SKM-1 (cell line): ENCODE results near the gene PADI3.

ENCODE experiments used
- DNase-seq: peaks from one replicate; lab custom pipeline; 2025; ENCODE audit not compliant: unreplicated experiment; lab: John Stamatoyannopoulos, UW

The PADI3 gene

DNA sequence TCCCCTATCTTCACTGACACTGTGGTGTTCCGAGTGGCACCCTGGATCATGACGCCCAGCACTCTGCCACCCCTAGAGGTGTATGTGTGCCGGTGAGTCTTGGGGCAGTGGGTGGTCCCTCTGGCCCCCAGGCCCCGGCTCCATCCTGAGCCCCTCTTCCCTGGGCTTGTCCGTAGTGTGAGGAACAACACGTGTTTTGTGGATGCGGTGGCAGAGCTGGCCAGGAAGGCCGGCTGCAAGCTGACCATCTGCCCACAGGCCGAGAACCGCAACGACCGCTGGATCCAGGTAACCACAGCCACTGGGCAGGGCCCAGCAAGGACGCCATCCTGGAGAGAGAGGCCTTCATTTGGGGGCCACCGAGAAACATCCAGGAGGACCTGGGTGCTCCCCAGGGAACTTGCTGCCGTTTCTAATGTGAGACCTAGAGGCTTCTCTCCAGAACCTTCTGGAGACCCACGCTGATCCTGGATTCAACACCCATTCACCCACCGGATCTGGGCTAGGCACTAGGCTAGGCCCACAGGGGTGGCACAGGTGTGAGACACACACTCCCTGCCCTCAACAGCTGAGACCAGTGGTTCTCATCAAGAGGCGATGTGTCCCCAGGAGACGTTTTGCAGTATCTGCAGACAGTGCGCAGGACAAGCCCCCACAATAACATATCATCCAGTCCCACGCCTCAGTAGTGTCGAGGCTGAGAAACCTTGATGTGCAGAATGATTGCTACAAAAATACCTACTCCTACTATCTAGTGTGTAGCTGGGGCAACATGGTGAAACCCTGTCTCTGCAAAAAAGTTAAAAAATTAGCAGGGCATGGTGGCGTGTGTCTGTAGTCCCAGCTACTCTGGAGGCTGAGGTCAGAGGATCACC lies 22.2 kb downstream of the PADI3 start:
- no peak for DNase-seq

DNA sequence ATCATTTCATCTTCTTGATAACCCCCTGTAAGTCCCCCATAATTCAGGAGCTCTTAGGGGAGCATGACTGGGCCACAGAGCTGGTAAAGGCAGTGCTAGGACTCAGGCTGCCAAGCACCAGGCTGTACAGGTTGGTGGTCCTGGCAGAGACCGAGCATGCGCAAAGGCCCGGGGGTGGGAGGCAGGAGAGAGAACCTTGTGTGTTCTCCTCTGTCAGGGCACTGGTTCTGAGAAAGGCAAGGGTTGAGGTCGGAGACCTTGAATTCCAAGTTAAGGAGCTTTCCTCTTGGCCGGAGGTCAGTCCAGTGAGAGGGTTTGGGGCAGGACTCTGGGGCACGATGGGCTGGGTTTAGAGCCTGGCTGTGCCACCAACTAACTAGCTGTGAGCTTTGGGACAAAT lies 23.2 kb downstream of the PADI3 start:
- no peak for DNase-seq

DNA sequence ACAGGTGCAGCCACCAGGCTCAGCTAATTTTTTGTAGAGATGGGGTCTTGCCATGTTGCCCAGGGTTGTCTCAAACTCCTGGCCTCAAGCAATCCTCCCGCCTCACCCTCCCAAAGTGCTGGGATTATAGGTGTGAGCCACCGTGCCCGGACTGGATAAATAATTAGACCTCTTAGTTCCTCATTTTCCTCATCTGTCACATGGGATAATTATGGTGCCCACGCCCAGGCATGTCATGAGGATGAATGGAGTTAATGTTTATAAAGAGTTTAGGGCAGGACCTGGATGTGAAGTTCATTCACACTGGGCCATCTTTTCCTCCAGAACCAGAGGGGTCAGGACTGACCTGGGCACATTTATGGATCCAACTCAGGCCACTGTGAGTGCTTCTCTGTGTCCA lies 23.7 kb downstream of the PADI3 start:
- no peak for DNase-seq

DNA sequence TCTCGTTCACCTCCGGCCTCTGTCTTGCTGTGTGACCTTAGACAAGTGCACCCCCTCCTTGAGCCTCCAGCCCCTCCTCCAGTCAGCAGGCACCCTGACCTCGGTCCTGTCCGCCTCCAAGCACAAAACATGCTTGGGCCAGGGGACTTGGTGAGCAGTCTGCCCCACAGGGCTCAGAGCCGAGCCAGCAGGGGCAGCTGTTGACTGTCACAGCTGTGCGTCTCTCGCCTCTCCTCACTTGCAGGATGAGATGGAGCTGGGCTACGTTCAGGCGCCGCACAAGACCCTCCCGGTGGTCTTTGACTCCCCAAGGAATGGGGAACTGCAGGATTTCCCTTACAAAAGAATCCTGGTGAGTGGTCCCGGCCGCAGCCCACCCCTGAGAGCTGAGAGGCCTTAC lies 24.2 kb downstream of the PADI3 start:
- DNase-seq: no peak

DNA sequence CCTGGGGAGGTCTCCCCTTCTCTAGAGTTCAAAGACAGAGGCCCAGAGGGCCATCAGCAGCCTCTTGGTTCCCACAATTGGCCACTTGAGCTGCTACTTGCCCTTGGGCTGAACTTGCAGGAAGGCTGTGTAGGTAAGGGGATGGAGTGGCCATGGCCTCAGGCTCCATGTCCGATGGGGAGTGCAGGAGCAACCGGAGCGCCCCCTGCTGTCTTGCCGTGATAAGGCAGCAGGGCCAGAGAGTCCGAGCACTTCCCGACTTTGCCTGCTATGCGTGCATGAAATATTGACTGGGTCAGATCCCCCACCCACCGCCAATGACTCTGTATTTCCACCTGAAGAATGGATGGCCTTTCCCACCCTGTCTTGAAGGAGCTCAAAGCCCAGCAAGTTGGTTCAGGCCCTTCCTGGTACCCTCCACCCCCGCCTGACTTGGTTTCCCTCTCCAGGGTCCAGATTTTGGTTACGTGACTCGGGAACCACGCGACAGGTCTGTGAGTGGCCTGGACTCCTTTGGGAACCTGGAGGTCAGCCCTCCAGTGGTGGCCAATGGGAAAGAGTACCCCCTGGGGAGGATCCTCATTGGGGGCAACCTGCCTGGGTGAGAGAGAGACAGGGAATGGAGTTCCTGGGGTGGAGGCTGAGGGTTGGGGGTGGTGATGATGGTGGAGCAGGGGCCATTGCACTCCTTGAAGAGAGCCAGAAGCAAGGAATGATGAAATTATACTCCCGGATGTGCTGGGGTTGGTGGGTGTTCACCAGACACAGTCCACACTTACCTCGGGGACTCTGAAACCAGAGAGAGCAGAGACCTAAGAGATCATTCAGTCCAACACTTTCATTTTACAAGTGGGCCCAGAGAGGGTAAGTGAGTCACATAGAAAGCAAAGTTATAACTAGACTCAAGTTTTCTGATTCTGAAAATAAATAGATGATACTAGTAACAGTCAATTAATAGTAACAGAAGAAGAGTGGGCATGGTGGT lies 25.6 kb downstream of the PADI3 start:
- peak; percentile 31 for DNase-seq

DNA sequence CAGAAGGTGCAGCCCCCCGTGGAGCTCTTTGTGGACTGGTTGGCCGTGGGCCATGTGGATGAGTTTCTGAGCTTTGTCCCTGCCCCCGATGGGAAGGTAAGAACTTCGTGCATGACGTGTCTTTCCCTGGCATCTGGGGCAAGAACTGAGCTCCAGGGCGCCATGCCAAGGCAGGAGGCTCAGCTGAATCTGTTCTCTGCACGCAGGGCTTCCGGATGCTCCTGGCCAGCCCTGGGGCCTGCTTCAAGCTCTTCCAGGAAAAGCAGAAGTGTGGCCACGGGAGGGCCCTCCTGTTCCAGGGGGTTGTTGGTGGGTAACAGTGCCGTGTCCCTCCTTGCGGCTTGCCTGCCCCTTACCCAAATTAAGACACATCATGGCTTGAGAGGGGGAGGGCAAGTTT lies 27.7 kb downstream of the PADI3 start:
- peak; percentile 68 for DNase-seq

DNA sequence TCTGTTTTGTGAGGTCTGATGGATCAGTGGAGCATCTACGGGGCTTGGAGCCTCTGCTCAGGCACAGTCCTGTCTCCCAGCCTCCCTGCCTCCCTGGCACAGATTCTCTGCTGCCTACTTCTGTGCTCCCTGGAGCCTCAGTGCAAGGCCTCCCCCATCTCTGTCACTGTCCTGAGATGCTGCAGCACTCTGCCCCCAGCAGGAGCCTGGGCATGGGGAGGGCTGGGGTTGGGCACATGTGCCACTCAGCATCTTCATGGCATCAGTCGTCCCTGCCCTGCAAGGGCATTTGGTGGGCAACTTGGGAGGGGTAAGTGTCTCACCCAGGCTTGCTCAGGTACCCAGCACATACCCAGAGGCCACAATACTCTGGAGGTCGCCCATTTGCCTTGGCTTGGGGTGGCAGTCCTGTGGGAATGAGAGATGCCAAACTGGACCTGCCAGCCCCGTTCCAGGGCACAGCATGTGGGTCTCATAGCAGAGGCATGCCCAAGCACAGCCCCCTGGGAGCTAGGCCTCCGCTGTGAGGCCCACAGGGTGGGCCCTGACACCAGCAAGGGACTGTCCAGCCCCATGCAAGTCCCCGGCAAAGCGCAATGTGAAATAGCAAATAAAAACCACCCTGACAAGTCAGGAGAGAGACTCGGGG lies 28.7 kb downstream of the PADI3 start:
- no peak for DNase-seq

DNA sequence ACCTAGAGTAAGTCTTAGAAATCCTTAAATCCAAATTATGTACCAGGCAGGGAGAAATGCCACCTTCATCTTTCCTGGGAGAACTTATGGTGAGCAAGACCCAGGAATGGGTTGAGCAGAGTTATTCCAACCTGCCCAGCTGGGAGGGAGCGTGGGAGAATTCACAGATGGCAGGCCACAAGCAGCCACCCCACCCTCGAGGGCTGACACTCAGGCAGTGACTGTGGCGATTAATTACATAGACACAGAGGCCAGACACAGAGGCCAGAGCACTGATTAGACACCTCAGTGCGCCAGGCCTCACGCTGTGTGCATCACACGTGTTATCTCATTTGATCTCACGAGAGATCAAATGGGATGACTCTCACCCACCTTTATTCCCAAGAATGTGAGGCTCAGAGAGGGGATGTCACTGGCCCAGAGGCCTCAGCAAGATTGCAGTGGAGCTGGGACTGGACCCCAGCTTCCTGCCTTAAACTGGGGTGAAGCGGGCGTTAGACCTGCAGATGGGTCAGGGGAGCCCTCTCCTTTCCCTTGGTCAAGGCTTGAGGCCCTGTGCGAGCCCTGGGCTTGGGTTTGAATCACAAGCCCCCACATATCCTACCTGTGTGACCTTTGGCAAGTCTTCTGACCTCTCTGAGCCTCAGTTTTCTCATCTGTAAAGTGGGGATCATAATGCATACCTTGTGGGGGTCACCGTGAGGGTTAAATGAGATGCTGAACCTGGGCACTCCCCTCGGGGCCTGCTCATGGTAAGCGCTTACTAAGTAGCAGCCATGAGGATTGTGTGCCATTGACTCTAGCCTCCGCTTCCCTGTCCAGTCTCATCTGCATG lies 30.3 kb downstream of the PADI3 start:
- DNase-seq: no peak

DNA sequence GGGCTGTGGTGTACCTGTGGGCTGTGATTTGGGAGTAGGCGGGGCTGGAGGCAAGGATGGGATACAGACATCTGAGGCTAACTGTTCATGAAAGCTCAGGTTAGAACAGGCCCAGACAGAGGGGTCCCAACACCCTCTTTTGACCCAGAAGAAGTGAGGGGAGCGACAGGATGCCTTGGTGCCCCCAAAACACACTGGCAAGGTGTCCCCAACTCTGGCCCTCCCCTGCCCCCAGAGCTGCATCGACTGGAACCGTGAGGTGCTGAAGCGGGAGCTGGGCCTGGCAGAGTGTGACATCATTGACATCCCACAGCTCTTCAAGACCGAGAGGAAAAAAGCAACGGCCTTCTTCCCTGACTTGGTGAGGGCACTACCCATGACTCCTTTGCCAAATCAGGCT lies 31.5 kb downstream of the PADI3 start:
- DNase-seq: no peak

DNA sequence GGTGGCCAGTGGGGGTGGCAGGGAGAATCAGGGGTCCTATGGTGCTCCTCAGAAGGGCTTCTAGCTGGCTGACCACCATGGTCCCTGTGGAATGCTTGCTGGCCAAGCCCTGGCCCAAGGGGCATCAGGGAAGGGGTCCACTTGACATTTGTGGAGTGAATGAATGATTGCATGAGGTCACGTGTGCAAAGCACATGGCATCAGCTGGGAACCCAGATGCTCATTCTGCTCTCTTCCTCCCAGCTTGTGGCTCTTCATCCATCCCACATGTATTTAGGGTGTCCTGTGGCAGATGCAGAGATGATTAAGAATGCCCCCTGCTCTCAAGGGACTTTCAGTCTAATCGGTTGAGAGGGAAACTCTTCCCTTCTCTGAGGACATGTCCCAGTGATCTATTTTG lies 32.0 kb downstream of the PADI3 start:
- no peak for DNase-seq

DNA sequence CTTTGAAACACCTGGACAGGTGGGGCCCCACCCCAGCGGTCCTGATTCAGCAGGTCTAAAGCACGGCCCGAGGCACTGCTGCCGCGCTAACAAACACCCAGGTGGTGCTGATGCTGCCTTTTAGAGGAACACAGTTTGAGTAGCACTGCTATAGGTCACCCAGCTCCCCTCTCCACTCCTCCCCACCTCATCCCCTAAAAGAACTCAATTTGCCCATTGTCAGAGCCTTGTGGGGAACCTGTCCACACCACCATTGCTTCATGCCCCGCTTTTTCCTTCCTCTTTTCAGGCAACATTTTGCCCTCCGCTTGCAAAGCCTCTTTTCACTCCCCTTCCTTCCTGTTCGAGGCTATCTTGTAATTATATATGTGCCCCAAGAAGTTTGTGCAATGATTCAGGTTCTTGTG lies 32.9 kb downstream of the PADI3 start:
- peak; percentile 100 for DNase-seq

DNA sequence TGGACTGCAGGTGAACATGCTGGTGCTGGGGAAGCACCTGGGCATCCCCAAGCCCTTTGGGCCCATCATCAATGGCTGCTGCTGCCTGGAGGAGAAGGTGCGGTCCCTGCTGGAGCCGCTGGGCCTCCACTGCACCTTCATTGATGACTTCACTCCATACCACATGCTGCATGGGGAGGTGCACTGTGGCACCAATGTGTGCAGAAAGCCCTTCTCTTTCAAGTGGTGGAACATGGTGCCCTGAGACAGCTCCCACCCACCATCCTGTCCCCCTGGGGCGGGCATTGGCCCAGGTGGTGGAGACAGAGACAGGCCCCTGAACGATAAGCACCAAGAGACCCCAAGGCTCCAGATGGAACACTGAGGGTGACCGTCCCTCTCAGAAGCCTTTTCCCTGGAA lies 33.9 kb downstream of the PADI3 start:
- no peak for DNase-seq

DNA sequence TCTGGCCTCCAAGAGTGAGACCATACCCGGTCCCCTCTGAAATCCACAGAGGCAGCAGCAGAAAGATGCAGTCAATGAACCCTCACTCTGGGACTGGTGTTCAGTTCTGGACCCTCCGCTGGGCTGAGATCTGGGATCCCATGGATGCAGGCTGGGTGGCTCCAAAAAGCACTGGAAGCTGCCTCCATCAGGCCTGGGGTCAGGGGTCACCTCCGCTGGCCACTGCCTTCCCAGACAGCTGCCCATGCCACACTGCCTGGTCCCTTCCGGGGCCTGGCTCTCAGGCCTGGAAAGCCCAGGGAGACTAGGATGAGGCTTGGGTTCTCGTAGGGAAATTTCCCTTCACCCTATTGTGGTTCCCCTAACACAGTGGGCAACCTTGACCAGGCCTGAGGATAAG lies 37.7 kb downstream of the PADI3 start:
- DNase-seq: no peak

DNA sequence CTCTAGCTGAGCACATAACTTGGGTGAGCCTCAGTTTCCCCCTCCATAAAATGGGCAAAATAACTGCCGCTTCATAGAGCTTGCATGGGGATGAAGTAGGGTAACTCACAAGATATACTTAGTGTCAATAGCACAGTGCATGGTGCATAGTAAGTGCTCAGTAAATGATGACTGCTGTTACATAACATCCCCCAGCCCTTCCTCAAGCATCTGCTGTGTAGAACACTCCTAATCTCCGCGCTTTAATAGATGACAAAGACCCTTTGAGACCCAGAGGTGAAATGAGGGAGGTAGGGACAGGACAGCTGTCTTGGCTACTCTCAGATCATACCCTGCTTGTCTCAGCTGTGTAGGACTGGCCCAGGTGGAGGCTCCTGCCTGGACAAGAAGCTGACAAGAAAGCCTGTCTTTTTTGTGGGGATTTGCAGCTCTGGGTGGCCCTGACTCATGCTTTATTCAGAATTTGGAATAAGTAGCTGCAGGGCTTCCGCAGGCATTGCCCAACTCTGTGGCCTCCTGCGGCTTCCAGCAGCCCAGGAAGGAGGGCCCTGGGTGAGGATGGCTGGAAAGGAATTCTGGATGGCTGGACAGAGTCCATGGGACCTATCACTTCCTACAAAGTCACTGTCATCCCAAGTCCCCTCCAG lies 38.4 kb downstream of the PADI3 start:
- DNase-seq: peak; percentile 46

DNA sequence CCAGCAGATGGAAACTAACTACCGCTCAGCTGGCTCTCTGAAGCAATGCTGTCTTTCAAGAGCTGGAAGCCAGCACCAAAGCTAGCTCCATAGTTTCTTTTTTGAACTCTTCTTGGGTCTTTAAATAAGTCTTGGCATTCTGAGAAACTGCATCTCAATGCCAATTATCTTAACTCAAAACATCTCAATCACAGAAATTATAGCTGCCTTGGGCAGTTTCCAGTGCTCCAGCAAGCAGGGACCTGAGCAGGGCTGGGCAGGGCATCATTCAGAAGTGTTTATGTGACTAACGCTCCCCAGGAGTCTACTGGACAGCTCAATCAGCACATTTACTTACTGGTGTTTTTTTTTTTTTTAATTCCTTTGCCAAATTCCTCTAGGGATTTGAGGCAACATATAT lies 40.8 kb downstream of the PADI3 start:
- no peak for DNase-seq

DNA sequence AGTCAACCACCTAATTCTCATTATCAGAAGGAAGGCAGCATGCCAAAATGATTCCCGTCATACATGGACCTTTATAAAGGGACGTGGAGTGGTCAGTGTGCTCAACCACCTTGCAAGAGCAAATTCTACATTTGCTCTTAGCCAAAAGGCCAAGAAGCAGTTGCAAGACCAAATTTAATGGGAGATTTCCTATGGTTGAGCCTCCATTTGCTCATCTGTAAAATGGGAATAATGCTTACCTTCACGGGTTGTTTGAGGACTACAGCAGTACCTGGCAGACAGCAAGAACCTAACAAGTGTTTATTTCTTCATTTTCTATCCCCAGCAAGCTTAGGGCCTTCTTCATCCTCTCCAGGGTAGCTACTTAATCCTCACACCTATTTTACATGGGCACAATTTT lies 41.7 kb downstream of the PADI3 start:
- no peak for DNase-seq

DNA sequence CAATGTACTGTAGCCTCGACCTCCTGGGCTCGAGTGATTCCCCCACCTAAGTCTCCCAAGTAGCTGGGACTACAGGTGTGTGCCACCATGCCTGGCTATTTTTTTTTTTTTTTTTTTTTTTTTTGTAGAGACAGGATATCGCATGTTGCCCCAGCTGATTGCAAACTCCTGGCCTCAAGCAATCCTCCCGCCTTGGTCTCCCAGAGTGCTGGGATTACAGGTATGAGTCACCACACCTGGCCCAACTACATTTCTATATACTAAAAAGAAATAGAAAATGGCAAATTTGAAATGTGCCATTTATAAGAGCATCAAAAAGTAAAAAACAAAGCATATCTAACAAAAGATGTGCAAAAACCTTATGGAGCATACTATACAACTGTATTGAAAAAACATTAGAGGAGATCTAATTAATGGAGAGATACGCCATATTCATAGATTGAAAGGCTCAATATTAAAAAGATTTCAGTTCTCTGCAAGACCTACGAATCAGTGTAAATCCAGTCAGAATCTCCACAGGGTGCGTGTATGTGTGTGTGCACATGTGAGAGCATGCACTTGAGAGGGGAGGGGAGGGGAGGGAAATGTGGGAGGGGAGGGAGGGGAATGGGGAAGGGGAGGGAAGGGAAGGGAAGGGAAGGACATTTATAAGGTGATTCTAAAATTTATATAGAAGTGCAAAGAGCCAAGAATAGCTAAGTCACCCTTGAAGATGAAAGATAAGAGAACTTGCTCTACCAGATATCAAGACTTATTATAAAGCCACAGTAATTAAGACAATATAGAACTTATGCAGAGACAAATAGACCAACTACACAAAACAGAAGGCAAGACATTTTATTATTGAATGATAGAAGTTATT lies 43.6 kb downstream of the PADI3 start:
- DNase-seq: no peak

DNA sequence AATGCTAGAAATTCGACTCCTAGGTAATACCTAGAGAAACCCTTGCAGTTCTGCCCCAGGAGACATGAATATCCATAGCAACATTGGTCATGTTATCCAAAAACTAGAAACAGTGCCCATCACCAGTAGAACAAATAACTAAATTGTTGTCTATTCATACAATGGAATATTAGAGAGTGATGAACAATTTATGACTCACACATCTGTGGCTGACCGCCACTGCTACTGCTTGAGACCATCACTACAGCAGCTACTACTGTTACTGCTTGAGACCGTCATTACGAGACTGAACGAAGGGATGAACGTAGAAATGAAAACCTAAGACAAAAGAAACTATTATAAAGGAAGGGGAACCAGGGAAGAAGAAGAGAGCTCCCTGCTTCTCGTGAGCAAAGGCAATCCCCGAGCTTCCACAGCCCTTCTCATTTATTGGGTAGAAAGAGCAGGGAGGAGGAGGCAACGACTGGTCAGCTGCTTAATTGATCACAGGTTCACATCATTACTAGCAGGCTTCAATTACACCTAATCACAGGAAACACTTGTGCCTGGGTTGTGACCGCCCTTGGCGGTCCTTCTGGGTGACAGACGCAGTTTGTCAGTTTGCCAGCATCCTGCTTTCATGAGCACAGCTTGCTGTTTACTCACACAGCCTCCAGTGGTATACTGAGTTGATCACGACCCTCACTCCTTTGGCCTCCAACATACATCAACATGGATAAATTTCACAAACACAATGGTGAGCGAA lies 45.0 kb downstream of the PADI3 start:
- DNase-seq: no peak
